DMS 273 (cell line): ENCODE data around the gene TMEM217.

Experiments used
- DNase-seq: peaks from one replicate; lab custom pipeline; 2025; ENCODE audit not compliant: unreplicated experiment; lab: John Stamatoyannopoulos, UW

TMEM217 gene

DNA sequence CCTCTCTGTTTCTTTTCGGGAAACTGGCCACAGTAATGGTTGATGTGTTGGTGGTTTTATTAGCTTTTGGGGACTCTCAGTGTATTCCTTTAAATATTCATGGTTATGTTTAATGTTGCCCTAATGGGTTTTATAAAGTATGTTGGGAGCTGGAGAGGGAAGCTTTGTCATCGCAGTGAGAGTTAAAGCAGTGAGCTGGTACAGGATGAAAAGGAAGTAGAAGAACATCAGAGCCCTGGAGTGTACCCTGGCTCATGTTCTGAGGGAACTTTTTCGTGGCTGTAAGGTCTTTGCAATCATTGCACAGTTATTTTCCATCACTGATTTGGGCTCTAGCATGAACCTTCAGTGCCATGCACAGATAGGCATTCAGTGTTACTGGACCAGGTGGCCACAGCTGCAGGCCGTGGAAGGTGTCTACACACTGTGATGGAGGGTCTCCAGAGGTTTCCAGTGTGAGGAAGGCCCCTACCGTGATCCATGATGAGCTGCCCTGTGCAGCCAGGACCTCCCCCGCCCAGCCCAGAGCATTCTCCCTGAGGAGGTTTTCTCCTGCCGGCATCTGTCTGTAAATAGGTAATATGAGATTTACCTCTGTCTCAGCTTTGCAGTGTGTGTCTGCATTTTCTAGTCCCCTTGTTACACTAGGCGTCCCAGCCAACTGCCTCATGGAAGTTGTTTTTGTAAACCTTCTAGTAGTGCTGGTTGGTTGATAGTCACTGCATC lies 22.4 kb upstream of the TMEM217 start:
- peak; percentile 52 for DNase-seq

DNA sequence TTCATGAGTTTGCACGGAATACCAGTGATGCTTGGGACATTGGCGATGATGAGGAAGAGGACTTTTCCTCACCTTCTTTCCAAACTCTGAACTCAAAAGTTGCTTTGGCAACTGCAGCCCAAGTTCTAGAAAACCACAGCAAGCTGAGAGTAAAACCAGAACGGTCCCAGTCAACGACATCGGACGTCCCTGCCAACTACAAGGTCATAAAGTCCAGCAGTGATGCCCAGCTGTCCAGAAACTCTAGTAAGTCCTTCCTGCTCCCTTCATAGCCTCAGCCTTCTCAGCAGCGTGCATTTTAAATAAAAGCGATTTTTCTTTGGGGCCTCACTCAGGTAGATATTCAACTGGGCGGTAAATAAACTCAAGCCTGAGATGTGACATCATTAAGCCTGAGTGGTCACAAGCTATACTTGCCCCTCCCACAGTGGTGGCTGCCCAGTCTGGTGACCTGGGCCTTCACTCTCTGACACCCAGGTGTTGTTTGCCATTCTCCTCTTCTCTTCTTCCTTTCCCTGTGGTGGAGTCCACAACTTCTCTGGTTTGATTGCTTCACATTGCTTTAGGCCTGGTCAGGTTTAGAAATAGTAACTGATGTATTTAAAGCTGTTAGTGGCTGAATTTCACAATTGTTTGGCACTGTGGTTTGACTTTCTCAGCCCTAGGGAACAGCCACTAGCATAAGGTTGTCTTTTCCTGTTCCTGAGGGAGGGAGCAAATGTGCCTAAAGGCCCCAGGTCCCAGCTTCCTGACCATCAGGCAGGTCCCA lies 21.6 kb upstream of the TMEM217 start:
- DNase-seq = no peak

DNA sequence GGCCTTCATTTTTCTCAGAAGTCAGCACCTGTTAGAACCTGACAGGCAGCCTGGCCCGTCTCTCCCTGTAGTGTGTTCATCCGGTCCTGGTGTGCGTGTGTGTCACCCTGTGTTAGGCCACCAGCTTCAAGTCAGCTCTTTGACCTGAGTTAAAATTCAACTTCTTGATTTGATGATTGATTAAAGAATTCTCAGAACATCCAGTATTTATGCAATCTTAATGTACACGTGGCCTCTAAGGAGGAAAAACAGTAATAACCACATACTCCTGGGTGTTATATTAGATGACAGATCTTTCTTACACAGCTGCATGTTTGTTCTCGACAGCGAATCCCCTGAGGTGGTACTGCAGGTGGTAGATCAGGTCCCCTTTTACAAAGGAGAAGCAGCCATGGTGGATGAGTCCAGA lies 19.1 kb upstream of the TMEM217 start:
- no peak for DNase-seq

DNA sequence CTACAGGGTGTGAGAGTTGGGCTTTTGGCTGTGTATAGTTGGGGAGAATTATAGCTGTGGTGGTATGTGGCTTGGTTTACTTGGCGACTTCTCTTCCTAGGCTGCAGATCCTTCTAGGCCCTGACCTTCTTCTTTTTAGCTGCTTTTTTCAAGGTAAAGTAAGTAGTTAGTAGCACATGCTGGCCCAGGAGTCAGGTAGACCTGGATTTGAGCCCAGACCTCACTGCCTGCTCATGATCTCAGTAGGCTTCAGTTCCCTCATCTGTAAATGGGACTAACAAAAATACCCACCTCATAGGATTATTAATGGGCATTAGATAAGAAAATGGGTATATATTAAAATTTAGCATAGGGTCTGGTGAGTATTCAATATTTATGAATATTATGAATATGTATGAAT lies 17.4 kb upstream of the TMEM217 start:
- DNase-seq = no peak

DNA sequence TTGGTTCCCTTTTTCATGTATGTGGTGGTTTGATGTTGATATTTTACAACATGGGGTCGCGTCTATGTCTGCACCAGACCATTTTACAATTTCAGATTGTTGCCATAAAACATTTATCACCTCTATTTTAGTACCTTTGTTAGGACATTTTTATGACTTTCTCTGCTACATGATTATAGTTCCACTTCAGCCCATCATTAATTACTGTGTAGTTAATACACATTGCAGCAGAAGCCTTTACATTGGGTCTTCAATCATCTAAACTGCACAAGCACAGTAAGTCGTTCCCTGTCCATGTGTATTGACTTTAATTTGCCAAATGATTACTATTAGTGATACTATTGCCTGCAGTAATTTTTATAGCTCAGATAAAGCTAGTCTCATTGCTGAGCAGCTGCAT lies 15.7 kb upstream of the TMEM217 start:
- DNase-seq = no peak

DNA sequence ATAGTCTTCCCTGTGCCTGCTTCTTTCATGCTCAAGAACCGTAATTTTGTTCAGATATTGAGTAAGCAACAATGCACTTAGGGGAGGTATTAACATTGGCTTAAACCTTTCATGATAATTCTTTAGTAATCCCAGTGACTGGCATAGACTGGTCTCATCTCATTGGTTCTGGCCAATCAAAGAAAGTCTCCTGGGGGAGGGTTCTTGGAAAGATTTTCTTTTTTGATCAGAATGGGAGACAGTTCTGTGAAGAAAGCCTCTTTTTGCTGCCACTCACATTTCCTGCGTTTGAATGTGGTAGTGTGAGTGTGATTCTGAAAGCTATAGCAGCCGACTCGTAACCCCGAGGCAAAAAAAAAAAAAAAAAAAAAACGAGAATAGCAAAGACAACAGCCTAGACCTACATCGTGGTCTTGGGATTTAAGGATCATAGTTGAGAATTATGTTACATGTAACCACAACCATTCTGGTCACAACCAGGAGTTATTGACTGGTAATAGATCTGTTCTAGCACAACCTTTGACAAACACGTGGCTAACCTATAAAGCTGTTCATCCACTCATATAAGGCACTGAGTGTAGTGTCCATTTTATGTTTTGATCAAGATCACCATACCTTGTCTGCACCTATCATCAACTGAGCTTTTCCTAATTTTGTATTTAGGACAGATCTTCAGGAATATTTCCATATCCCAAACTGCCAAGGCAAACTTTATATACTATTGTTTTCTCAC lies 15.1 kb upstream of the TMEM217 start:
- no peak for DNase-seq

DNA sequence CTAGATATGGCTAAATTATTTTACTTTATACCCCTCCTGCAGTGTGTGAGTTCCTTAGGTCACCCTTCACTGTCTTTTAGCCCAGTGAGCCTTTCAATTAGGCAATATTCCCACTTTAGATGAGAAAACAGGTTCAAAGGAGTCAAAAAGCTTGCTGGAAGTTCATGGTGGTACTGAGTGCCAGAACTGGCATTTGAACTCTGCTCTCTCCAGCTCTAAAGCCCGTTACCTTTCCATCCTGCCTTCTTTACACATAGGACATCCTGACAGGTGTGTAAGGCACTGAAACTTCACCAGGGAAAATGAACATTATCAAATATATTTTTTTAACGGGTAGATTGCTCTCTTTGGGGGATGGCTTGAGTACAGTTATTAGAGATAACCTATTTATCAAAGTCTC lies 11.2 kb upstream of the TMEM217 start:
- DNase-seq = no peak

DNA sequence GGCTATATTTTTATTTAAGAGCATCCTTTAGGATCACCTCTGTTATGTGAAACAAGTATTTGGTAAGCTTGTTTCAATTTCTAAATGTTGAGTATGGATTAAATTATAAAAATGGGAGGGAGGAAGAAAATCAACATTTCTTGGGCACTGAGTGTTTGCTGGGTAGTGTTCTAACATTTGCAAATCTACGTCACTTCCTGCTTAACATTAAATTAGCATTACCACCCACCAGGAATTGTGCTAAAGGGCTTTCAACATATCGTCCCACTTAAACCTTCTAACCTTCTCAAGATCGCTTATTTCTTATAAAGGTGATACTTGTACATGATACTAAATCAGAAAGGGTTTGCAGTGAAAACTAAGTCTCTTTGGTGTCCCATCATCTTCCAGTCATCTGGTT lies 7.9 kb upstream of the TMEM217 start:
- DNase-seq = no peak

DNA sequence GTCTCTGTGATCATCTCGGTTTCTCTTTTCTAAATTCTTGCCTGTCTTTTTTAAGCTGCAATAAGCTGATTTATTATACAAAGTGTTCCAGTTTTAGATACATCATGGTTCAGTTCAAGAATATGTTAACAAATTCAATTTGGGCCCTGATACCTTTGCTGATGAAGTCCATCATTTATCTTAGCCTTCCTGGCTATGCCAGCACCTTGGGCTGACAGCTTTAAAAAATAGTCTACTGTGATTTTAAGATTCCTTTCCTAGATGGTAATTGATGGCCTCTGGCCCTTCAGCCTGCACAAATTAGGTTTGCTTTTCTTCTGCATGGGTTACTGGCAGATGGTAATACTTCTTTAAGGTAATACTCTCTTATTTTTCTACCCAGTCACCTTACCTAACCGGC lies 7.1 kb upstream of the TMEM217 start:
- DNase-seq = no peak

DNA sequence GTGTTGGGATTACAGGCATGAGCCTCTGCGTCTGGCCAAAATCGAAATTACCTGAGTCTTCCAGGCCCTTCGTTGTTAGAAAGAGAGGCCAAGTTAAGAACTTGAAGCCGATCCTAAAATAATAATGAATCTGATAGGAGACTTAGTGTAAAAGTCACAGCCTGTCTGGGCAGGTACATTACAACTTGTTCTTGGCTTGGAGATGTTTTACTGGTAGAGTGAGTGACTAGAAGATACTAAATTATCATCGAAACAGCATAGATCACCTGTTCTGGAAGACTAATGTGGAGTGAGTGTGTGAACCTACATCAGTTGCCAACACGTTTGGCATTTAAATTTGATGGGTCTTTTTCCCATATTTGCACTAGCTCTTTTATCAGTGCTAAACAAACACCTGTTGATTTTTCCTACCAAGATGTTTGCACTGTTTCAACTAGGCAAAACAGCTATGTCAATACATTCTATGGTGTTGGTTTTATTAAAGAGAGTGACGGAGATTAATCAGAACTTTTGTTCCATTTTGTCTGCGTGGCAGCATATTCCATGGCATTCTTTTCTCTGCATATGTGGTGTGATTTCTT lies 4.6 kb upstream of the TMEM217 start:
- no peak for DNase-seq

DNA sequence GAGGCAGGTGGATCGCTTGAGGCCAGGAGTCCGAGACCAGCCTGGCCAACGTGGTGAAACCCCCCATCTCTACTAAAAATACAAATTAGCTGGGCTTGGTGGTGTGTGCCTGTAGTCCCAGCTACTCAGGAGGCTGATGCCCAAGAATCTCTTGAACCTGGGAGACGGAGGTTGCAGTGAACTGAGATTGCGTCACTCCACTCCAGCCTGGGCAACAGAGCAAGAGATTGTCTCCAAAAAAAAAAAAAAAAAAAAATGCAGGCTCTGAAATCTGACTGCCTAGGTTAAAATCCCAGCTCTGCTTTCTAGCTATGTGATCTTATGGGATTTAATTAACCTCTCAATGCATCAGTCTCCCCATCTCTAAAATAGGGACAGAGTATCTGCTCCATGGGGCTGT lies 3.3 kb upstream of the TMEM217 start:
- DNase-seq = no peak

DNA sequence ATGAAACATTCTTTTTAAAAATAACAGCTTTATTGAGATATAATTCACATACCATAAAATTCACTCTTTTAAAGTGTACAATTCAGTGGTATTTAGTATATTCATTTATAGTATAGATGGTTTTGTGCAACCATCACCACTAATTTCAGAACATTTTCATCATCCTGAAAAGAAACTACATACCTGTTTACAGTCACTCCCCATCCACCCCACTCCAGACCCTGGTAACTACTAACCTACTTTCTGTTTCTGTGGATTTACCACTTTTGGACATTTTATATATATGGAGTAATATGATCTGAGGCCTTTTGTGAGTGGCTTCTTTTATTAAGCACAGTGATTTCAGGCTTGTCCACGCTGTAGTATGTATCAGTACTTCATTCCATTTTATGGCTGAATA lies 2.5 kb upstream of the TMEM217 start:
- DNase-seq = no peak

DNA sequence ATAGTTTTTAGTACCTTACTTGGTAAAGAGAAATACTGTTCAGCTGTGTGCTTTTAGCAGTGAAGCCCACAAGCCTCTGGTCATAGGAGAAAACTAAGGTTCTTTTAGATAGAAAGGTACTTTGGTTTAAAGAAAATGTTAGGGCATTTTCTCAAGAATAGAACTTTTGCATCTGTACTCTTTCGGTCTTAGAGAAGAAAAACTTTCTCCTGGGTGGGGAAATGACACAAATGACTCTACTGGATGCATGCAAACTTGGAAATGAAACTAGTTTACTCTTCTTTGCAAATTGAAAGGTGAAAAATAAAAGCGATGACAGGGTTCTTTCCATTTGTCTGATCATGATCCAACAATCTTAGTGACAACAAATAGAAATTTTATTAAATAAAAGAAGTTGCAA lies 2.1 kb upstream of the TMEM217 start:
- no peak for DNase-seq

DNA sequence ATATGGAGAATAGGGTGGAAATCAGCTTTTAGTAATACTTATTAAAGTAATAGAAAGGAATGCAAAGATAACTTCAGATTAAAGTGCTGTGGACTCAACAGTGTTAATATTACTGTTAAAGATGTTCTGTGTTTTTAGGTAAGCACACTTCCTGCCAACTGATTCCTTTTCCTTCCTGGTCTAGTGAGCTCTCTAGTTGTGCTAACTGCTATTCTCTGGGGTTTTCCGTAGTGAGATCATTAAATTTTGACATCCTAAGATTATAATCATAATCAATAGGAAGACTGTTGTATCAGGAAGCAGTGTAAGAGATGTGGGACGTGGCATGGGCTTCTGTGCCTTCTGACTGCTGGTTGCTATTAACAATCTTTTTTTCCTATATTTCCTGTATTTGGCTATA lies 1.2 kb upstream of the TMEM217 start:
- no peak for DNase-seq

DNA sequence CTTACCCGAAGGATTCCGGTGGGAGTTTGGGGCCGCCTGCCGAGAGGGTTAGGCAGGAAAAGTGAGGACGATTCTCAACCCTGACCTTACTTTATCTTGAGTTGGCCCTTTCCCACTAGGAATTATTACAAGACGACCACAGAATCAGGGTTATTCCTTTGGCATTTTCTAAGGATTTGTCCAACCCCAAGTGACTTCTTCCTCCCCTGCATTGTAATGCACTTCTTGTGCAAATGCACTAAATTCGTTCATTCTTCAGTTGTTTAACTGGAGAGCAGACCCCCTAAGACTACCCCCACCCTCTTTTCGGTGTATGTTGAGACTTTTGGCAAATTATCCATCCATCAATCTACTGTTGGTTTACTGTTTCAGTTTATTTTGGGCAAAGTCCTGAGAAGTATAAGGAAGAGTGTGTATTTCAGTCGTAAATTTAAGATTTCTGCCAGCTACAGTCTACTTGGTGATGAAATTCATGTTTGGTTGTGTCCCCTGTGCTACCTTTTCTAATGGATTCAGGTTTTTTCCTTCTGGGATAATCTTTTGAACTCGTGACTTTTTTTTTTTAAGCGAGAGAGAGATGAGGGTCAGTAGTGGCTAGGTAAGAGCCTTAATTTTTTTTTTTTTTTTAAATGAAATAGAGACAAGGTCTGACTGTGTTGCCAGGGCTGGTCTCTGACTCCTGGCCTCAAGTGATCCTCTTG lies 611 bp upstream of the TMEM217 start:
- no peak for DNase-seq

DNA sequence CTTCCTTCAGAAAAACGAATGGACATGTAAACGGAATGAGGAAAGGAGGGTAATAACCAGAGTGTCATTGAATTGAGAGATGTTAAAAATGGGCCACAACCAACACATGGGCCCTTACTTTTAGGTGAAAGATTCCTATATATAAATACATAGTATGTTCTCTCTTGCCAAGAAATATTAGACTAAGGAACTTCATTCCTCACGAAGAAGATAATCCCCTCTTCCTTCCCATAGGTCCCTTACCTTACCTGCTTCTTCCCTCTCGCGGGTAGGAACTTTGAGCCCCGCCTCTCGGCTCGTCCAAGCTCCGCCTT lies 667 bp downstream of the TMEM217 start:
- DNase-seq = no peak

DNA sequence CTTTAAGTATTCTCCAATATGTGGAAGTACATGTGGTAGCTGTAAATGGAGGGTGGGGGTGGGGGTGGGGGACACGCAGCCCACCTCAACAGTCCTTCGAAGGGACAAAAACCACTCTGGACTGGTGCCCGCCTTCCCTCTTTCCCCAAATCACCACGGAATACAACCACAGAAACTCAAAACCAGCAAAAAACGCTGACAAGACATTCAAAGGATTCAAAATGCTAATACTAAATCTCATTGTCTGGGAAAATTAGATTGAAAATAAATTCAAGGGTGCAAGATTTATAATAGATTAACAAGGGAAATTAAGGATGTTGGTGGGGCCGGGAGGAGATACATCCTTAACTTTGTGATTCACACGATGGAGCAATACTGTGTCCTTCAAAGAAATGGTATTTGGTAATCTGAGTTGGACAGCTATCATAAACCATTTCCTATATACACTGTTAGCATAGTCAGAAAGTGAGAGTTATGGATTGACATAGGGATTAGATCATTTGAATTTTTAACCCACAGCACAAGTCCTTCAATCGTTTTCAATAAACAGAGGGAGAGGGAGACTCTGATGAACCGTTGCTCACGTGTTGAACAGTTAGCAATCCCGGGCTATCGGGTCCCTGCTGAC lies 1.1 kb downstream of the TMEM217 start:
- DNase-seq = no peak

DNA sequence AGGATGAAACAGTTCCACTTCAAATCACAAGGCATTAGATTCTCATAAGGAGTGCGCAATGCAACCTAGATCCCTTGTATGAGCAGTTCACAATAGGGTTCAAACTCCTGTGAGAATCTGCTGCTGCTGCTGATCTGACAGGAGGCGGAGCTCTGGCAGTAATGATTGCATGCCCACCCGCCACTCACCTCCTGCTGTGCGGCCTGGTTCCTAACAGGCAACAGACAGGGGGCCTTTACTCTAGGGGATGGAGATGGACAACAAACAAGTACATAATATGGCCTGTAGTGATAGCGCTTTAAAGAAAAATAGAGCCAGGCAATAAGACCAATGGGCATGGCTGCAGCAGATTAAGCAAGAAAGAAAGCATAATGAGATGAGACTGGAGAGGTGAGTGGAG lies 3.1 kb downstream of the TMEM217 start:
- DNase-seq = no peak

DNA sequence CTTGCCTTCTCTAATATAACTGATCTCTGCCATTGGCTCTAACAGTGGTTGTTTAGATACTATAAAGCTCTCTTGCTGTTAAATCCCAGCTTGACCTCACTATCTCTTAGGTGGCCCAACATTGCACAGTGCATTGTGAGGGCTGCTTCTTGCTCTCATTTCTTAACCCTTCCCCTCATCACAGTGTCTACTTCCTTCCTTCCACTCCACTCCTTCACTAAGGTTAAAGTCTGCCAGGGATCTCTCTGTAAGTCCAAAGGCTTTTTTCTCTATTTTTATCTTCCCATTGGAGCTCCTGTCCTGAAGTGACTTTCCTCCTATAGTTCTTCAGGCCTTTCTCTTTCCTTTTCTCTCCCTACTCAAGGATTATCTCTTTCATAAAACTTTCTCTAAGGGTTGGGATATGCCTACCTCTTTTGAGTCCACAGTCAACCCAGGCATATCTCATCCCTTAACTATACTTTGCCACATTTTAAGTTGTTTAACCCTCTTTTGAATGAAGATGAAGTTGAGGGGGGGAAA lies 4.4 kb downstream of the TMEM217 start:
- no peak for DNase-seq

DNA sequence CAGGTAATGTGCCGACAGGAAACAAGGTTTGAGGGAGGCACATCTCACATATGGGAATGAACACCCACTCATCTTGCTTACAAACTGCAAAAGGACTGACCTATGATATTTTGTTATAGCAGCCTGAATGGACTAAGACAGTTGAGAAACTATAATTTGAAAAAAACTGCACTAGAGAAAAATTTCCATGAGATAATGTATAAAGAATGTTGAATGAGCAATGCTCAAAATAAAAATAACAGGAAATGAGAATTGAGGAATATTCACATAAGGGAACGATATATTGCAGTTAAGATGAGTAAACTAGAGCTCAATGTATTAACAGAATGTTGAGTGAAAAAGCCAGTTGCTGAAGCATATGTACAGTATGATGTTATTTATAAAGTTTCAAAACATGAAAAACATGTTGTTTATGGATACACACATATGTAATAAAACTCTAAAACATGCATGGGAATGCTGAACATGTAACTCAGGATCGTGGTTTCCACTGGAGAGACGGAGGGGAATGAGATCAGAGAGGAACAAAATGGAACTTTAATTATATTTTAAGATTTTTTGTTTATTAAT lies 6.6 kb downstream of the TMEM217 start:
- DNase-seq = no peak
